Endothelial cell of umbilical vein (primary cell): ENCODE measurements around the gene CD5L. TPM values are rescaled to one million over a fixed set of nuclear protein-coding genes. Genes with fewer than 3 reads are reported as not detected.

Source experiments
- BruUV-seq: library from RNA; stranded (reverse); fragments of 400-500 nt; replicated peaks from 2 replicates; lab custom pipeline; 2021; lab: Mats Ljungman, UMichigan
- CTCF ChIA-PET: fragments of 300-600, 350-600 bp; sonication (Branson Sonifier 250); formaldehyde crosslinking; loops from one replicate; lab custom pipeline; 2021; ENCODE audit warnings: antibody characterized with exemption, inconsistent platforms; lab: Charles Lee
- POLR2A ChIA-PET: fragments of 300-600, 350-600 bp; sonication (Branson Sonifier 250); formaldehyde crosslinking; loops from one replicate; lab custom pipeline; 2021; ENCODE audit warnings: antibody characterized with exemption, inconsistent platforms; lab: Charles Lee
- DNase-seq: peaks from one replicate; pipeline ENCODE4 v3.0.0-alpha.2; 2011; ENCODE audit warnings: low read depth, low spot score
- FAIRE-seq: peaks from 2 replicates; lab custom pipeline; 2011; peaks lifted over from hg19 to GRCh38; lab: Jason Lieb, UNC
- H2AFZ ChIP-seq: 2 replicates; pipeline ENCODE4 v1.6.0; 2012; ENCODE audit warnings: low read depth, low read length, control low read depth, inconsistent platforms
- H3K27ac ChIP-seq: 2 replicates; pipeline ENCODE4 v1.5.1; 2011; ENCODE audit warnings: low read depth, mild to moderate bottlenecking, control low read depth, low read length, moderate library complexity; ENCODE audit not compliant: insufficient read depth
- H3K27me3 ChIP-seq, 2 experiments: 2 replicates each; pipeline versions ENCODE4 v1.6.0 to v1.6.1; 2011; ENCODE audit warnings: low read length in 2 of 2, mixed read lengths in 1 of 2; ENCODE audit not compliant: control insufficient read depth in 2 of 2, insufficient read depth in 2 of 2
- H3K36me3 ChIP-seq, 2 experiments: 2 replicates in 1 of 2; 3 replicates in 1 of 2; pipeline ENCODE4 v1.5.1; 2011; ENCODE audit warnings: low read length in 2 of 2, mild to moderate bottlenecking in 1 of 2, moderate library complexity in 1 of 2; ENCODE audit not compliant: control insufficient read depth in 2 of 2, insufficient read depth in 2 of 2; ENCODE audit errors: extremely low read depth in 1 of 2
- H3K4me1 ChIP-seq: 3 replicates; pipeline ENCODE4 v1.5.1; 2011; ENCODE audit warnings: mild to moderate bottlenecking, low read length; ENCODE audit not compliant: control insufficient read depth, insufficient read depth; ENCODE audit errors: extremely low read depth
- H3K4me2 ChIP-seq: 2 replicates; pipeline ENCODE4 v1.6.1; 2011; ENCODE audit warnings: low read length, control low read depth, mixed read lengths; ENCODE audit not compliant: insufficient read depth
- H3K4me3 ChIP-seq, 3 experiments: fragments of 200-600 bp in 1 of 3; sonication (generic), shearing (Covaris generic) in 1 of 3; replicated peaks in 1 of 3; 2 replicates each; pipeline ENCODE4 v1.5.1; 2011 to 2016; ENCODE audit warnings: control low read depth in 3 of 3, low read length in 3 of 3, mild to moderate bottlenecking in 2 of 3, inconsistent platforms in 1 of 3, low read depth in 1 of 3, moderate library complexity in 1 of 3; ENCODE audit not compliant: insufficient read depth in 1 of 3
- H3K79me2 ChIP-seq: 2 replicates; pipeline ENCODE4 v1.6.0; 2012; ENCODE audit warnings: low read length, inconsistent platforms; ENCODE audit not compliant: control insufficient read depth, insufficient read depth
- H3K9ac ChIP-seq: replicated peaks from 2 replicates; pipeline ENCODE3; 2011; ENCODE audit warnings: low read length, control low read depth; ENCODE audit not compliant: insufficient read depth; ENCODE audit errors: extremely low read depth
- H3K9me1 ChIP-seq: replicated peaks from 3 replicates; pipeline ENCODE4 v1.6.0; 2011; ENCODE audit warnings: mild to moderate bottlenecking, low read length; ENCODE audit not compliant: control insufficient read depth, insufficient read depth; ENCODE audit errors: extremely low read depth
- H3K9me3 ChIP-seq: replicated peaks from 2 replicates; pipeline ENCODE4 v1.5.1; 2012; ENCODE audit warnings: low read length, inconsistent platforms; ENCODE audit not compliant: control insufficient read depth, insufficient read depth
- H4K20me1 ChIP-seq: replicated peaks from 2 replicates; pipeline ENCODE3; 2011; ENCODE audit warnings: mild to moderate bottlenecking, low read length; ENCODE audit not compliant: control insufficient read depth, insufficient read depth; ENCODE audit errors: extremely low read depth
- CTCF ChIP-seq, 2 donors: IDR thresholded peaks; 1 replicate in 1 of 2; 2 replicates in 1 of 2; pipeline ENCODE4 v1.5.1; 2011; ENCODE audit warnings: low read length in 2 of 2, mild to moderate bottlenecking in 2 of 2, moderate library complexity in 2 of 2, control low read depth in 1 of 2, inconsistent platforms in 1 of 2, low read depth in 1 of 2; ENCODE audit not compliant: insufficient read depth in 1 of 2; ENCODE audit errors: extremely low read depth in 1 of 2
- EZH2 ChIP-seq: IDR thresholded peaks from 2 replicates; pipeline ENCODE4 v1.6.1; 2012; ENCODE audit warnings: borderline replicate concordance, low read depth, mild to moderate bottlenecking, moderate library complexity, low read length, inconsistent platforms; ENCODE audit not compliant: severe bottlenecking
- FOS ChIP-seq: IDR thresholded peaks from 2 replicates; pipeline ENCODE4 v1.6.1; 2011; ENCODE audit warnings: mild to moderate bottlenecking, low read length, moderate library complexity, borderline replicate concordance; ENCODE audit not compliant: insufficient read depth
- GATA2 ChIP-seq: IDR thresholded peaks from 2 replicates; pipeline ENCODE4 v1.7.0; 2011; ENCODE audit warnings: low read depth, mild to moderate bottlenecking, moderate library complexity, mixed read lengths, low read length; ENCODE audit not compliant: insufficient read length, insufficient read depth
- JUN ChIP-seq: IDR thresholded peaks from 2 replicates; pipeline ENCODE4 v1.6.1; 2011; ENCODE audit warnings: borderline replicate concordance, low read depth; ENCODE audit not compliant: insufficient read length, insufficient read depth
- MAX ChIP-seq: IDR thresholded peaks from 2 replicates; pipeline ENCODE4 v1.6.1; 2011; ENCODE audit not compliant: insufficient read depth, insufficient read length
- MYC ChIP-seq: IDR thresholded peaks from one replicate; pipeline ENCODE4 v1.6.1; 2011; ENCODE audit warnings: mild to moderate bottlenecking, low read depth, low read length
- POLR2A ChIP-seq: IDR thresholded peaks from 2 replicates; pipeline ENCODE4 v1.6.1; 2012; ENCODE audit warnings: low read depth, mild to moderate bottlenecking, control low read depth, low read length
- POLR2AphosphoS5 ChIP-seq: IDR thresholded peaks from 2 replicates; pipeline ENCODE4 v1.6.1; 2012; ENCODE audit warnings: low read depth, mild to moderate bottlenecking, control low read depth, low read length, moderate library complexity; ENCODE audit not compliant: insufficient read depth
- dilution Hi-C: fragments of 300-500 bp; cut with MboI; formaldehyde crosslinking; loops from one replicate; pipeline ENCODE4 v1.15.0; 2019; ENCODE audit warnings: low sequenced_read_pairs; ENCODE audit not compliant: extremely low pct_ligation_motif_present
- intact Hi-C: fragments of 100-400 bp; cut with micrococcal nuclease; formaldehyde crosslinking; loops from one replicate; pipeline ENCODE4 v1.10.0; 2022
- polyA plus RNA-seq, 4 experiments: library from polyadenylated mRNA; depleted of rRNA in 3 of 4; stranded (reverse) in 3 of 4; unstranded in 1 of 4; fragments of >200 nt; gene quantifications; 2 replicates each; pipeline versions ENCODE4 v1.2.1 to v1.2.3, GENCODE V29; 2011 to 2012; ENCODE audit warnings: missing spikeins in 1 of 4
- total RNA-seq: library from RNA; stranded (reverse); gene quantifications from 2 replicates; pipeline ENCODE4 v1.2.3, GENCODE V29; 2021

CD5L gene
- total and polyA plus RNA-seq, 2 donors (not counting 3 experiments of a cell fraction or from before 2014, with no cell fraction given): not detected

GRCh38 chr1:157842939-157843338 is 1.3 kb upstream of the CD5L start:
- intact Hi-C loops (no loop called here), dilution Hi-C loops (no loop called here)
- no peak overlapping the region for H3K4me3 ChIP-seq
- no peak for TF ChIP-seq CTCF (IDR thresholded peaks at IDR 0.05; ENCODE audit: extremely low read depth in 1 of 2, insufficient read depth in 1 of 2, low read depth in 1 of 2, low read length in 2 of 2)
- TF ChIP-seq POLR2AphosphoS5: no peak
- TF ChIP-seq FOS: no peak
- no peak for TF ChIP-seq MYC
- no peak for TF ChIP-seq POLR2A
- TF ChIP-seq JUN: no peak
- TF ChIP-seq MAX: no peak
- no peak for TF ChIP-seq GATA2
- no peak for TF ChIP-seq EZH2
- no peaks in the 10 kb centered on the region for H3K79me2 ChIP-seq
- BruUV-seq: no TSS peak
- no peak overlapping the region for H2AFZ ChIP-seq
- FAIRE-seq (no peak), DNase-seq (no peak)
- no peaks in the 10 kb centered on the region for H3K36me3 ChIP-seq
- no peak overlapping the region for H3K4me2 ChIP-seq
- POLR2A ChIA-PET: no interaction called here
- no peaks in the 10 kb centered on the region for H3K4me1 ChIP-seq
- H3K9me3 ChIP-seq: no peaks in the 10 kb centered on the region
- CTCF ChIA-PET: no interaction called here
- no peak overlapping the region for H3K27ac ChIP-seq
- H3K9ac ChIP-seq: no peak overlapping the region
- H4K20me1 ChIP-seq: no peaks in the 10 kb centered on the region
- H3K9me1 ChIP-seq: no peaks in the 10 kb centered on the region
- H3K27me3 ChIP-seq: no peaks in the 10 kb centered on the region
